HG03432 (cell line): ENCODE measurements around the gene HDAC11.

Experiments used
- ATAC-seq: cut with Tn5 transposase; IDR thresholded peaks from one replicate; pipeline ENCODE4 v1.9.1; 2021; ENCODE audit warnings: mild to moderate bottlenecking, moderate library complexity; ENCODE audit not compliant: unreplicated experiment

HDAC11 gene

GRCh38 chr3:13506680-13507079 lies 26.6 kb downstream of the HDAC11 start:
- no peak for ATAC-seq

- ATAC-seq = no peak
Observed at GRCh38 chr3:13507247-13507569, 27.1 kb downstream of the HDAC11 start.

- no peak for ATAC-seq
Observed at GRCh38 chr3:13507570-13508339, 27.6 kb downstream of the HDAC11 start.

- ATAC-seq = no peak
Observed at GRCh38 chr3:13508496-13508895, 28.4 kb downstream of the HDAC11 start.

- no peak for ATAC-seq
Observed at GRCh38 chr3:13509059-13509815, 29.1 kb downstream of the HDAC11 start.

GRCh38 chr3:13509816-13510192 lies 29.7 kb downstream of the HDAC11 start:
- no peak for ATAC-seq

- ATAC-seq = no peak
Observed at GRCh38 chr3:13512451-13512850, 32.3 kb downstream of the HDAC11 start.

- ATAC-seq = no peak
Observed at GRCh38 chr3:13513051-13513912, 33.2 kb downstream of the HDAC11 start.

GRCh38 chr3:13513913-13514517 lies 33.9 kb downstream of the HDAC11 start:
- ATAC-seq = no peak

- no peak for ATAC-seq
Observed at GRCh38 chr3:13514639-13515435, 34.7 kb downstream of the HDAC11 start.

GRCh38 chr3:13515786-13516759 lies 36.0 kb downstream of the HDAC11 start:
- ATAC-seq = no peak

- no peak for ATAC-seq
Observed at GRCh38 chr3:13516760-13517135, 36.6 kb downstream of the HDAC11 start.

- ATAC-seq = no peak
Observed at GRCh38 chr3:13517253-13517977, 37.3 kb downstream of the HDAC11 start.

- ATAC-seq = no peak
Observed at GRCh38 chr3:13518516-13518953, 38.4 kb downstream of the HDAC11 start.

- no peak for ATAC-seq
Observed at GRCh38 chr3:13519006-13519791, 39.1 kb downstream of the HDAC11 start.

- ATAC-seq = no peak
Observed at GRCh38 chr3:13520326-13520880, 40.3 kb downstream of the HDAC11 start.

- no peak for ATAC-seq
Observed at GRCh38 chr3:13521309-13521708, 41.2 kb downstream of the HDAC11 start.
